ENCODE results near the gene SYNGR2. TPM values are rescaled to one million over a fixed set of nuclear protein-coding genes. Genes with fewer than 3 reads are reported as not detected.
"Not testable (repeated sequence)": the region's sequence is repeated elsewhere in the genome, so short reads cannot be mapped to it uniquely, and the experiment has no call there.

Gene SYNGR2
- total RNA-seq, 8 experiments from 2014 or later: 2.6 to 61.6 (median 8.2) TPM

GRCh38 chr17:78132767-78133178, 35.6 kb upstream of the SYNGR2 start:
- WGBS, 10 experiments: 40 to 82% (median 67%) methylated on average over 1 to 2 of the region's 9 CpGs; no CpG with 5 or more reads in 7 of the 10 experiments
- in situ Hi-C loops (cut with MboI; ENCODE audit: low pct_unique_long_range_greater_than_20kb in 2 of 9, low sequenced_read_pairs in 9 of 9, unreplicated experiment in 9 of 9): no loop called here
- Histone ChIP-seq H3K27ac (no peak overlapping the region), H3K4me3 (no peak overlapping the region), H3K4me1 (replicated peaks in 1 of 2) (peaks cover 4 to 6% of the 10 kb centered on the region in 2 donors)
- ATAC-seq (replicated peaks in 6 of 8): no peak

GRCh38 chr17:78133179-78133951, 35.0 kb upstream of the SYNGR2 start:
- 60 to 93% (median 85%) methylated on average over 1 to 5 of the region's 30 CpGs; no CpG with 5 or more reads in 6 of the 10 experiments for WGBS, 10 experiments
- ATAC-seq (replicated peaks in 6 of 8): no peak
- no peak overlapping the region for H3K27ac ChIP-seq
- no peak overlapping the region for H3K4me3 ChIP-seq
- H3K4me1 ChIP-seq (replicated peaks in 1 of 2): peaks cover 3 to 6% of the 10 kb centered on the region in 2 donors
- in situ Hi-C loops (cut with MboI; ENCODE audit: low pct_unique_long_range_greater_than_20kb in 2 of 9, low sequenced_read_pairs in 9 of 9, unreplicated experiment in 9 of 9): no loop called here

GRCh38 chr17:78133971-78134898, 34.1 kb upstream of the SYNGR2 start:
- H3K4me3 ChIP-seq: no peak overlapping the region
- H3K27ac ChIP-seq: no peak overlapping the region
- WGBS, 10 experiments: 3 to 100% (median 70%) methylated on average over 1 to 11 of the region's 39 CpGs; no CpG with 5 or more reads in 2 of the 10 experiments
- peaks cover 3% of the 10 kb centered on the region in 2 donors for H3K4me1 ChIP-seq (replicated peaks in 1 of 2)
- ATAC-seq (replicated peaks in 6 of 8): peak in 3 of 8 experiments; percentile 71 to 80 (median 75)
- in situ Hi-C loops (cut with MboI; ENCODE audit: low pct_unique_long_range_greater_than_20kb in 2 of 9, low sequenced_read_pairs in 9 of 9, unreplicated experiment in 9 of 9): no loop called here

GRCh38 chr17:78134899-78135385, 33.4 kb upstream of the SYNGR2 start:
- ATAC-seq (replicated peaks in 6 of 8): no peak
- Histone ChIP-seq H3K27ac (no peak overlapping the region), H3K4me1 (replicated peaks in 1 of 2) (peaks cover 3% of the 10 kb centered on the region in 2 donors), H3K4me3 (no peak overlapping the region)
- WGBS, 10 experiments: 26 to 86% (median 61%) methylated on average over 2 to 6 of the region's 9 CpGs; no CpG with 5 or more reads in 5 of the 10 experiments
- in situ Hi-C loops (cut with MboI; ENCODE audit: low pct_unique_long_range_greater_than_20kb in 2 of 9, low sequenced_read_pairs in 9 of 9, unreplicated experiment in 9 of 9): no loop called here

- no peak overlapping the region for H3K4me3 ChIP-seq
- ATAC-seq (replicated peaks in 6 of 8): no peak
- peaks cover 3 to 7% of the 10 kb centered on the region in 2 donors for H3K4me1 ChIP-seq (replicated peaks in 1 of 2)
- H3K27ac ChIP-seq: no peak overlapping the region
- in situ Hi-C loops (cut with MboI; ENCODE audit: low pct_unique_long_range_greater_than_20kb in 2 of 9, low sequenced_read_pairs in 9 of 9, unreplicated experiment in 9 of 9): no loop called here
- 79 to 100% (median 91%) methylated on average over 1 to 6 of the region's 9 CpGs; no CpG with 5 or more reads in 3 of the 10 experiments for WGBS, 10 experiments
Observed at GRCh38 chr17:78135858-78136500, 32.4 kb upstream of the SYNGR2 start.

- in situ Hi-C loops (cut with MboI; ENCODE audit: low pct_unique_long_range_greater_than_20kb in 2 of 9, low sequenced_read_pairs in 9 of 9, unreplicated experiment in 9 of 9): no loop called here
- 71 to 100% (median 87%) methylated on average over 1 to 9 of the region's 26 CpGs; no CpG with 5 or more reads in 6 of the 10 experiments for WGBS, 10 experiments
- Histone ChIP-seq H3K4me1 (replicated peaks in 1 of 2) (peaks cover 0 to 3% of the 10 kb centered on the region in 2 donors), H3K27ac (no peak overlapping the region), H3K4me3 (no peak overlapping the region)
- ATAC-seq (replicated peaks in 6 of 8): no peak
Observed at GRCh38 chr17:78137392-78138203, 30.8 kb upstream of the SYNGR2 start.

- Histone ChIP-seq H3K27ac (no peak overlapping the region), H3K4me1 (replicated peaks in 1 of 2) (peaks cover 0 to 3% of the 10 kb centered on the region in 2 donors), H3K4me3 (no peak overlapping the region)
- WGBS, 10 experiments: 80 to 100% (median 80%) methylated on average over 1 to 2 of the region's 17 CpGs; no CpG with 5 or more reads in 6 of the 10 experiments
- in situ Hi-C loops (cut with MboI; ENCODE audit: low pct_unique_long_range_greater_than_20kb in 2 of 9, low sequenced_read_pairs in 9 of 9, unreplicated experiment in 9 of 9): no loop called here
- ATAC-seq (replicated peaks in 6 of 8): no peak
Observed at GRCh38 chr17:78138204-78139060, 29.9 kb upstream of the SYNGR2 start.

- 80 to 94% (median 88%) methylated on average over 1 to 9 of the region's 12 CpGs; no CpG with 5 or more reads in 2 of the 10 experiments for WGBS, 10 experiments
- in situ Hi-C loops (cut with MboI; ENCODE audit: low pct_unique_long_range_greater_than_20kb in 2 of 9, low sequenced_read_pairs in 9 of 9, unreplicated experiment in 9 of 9); H3K4me3 ChIP-seq; H3K27ac ChIP-seq; ATAC-seq (replicated peaks in 6 of 8): not testable (repeated sequence)
- H3K4me1 ChIP-seq (replicated peaks in 1 of 2): peaks cover 9 to 15% of the 10 kb centered on the region in 2 donors
Observed at GRCh38 chr17:78139861-78140168, 28.6 kb upstream of the SYNGR2 start.

- no peak overlapping the region for H3K4me3 ChIP-seq
- no peak overlapping the region for H3K27ac ChIP-seq
- in situ Hi-C loops (cut with MboI; ENCODE audit: low pct_unique_long_range_greater_than_20kb in 2 of 9, low sequenced_read_pairs in 9 of 9, unreplicated experiment in 9 of 9): no loop called here
- ATAC-seq (replicated peaks in 6 of 8): peak; percentile 49 to 86 (median 80)
- peaks cover 15 to 21% of the 10 kb centered on the region in 2 donors for H3K4me1 ChIP-seq (replicated peaks in 1 of 2)
- 0 to 71% (median 43%) methylated on average over 1 to 7 of the region's 58 CpGs; no CpG with 5 or more reads in 4 of the 10 experiments for WGBS, 10 experiments
Observed at GRCh38 chr17:78140169-78141051, 28.0 kb upstream of the SYNGR2 start.

- Histone ChIP-seq H3K4me3 (no peak overlapping the region), H3K4me1 (replicated peaks in 1 of 2) (peaks cover 17 to 23% of the 10 kb centered on the region in 2 donors), H3K27ac (no peak overlapping the region)
- in situ Hi-C loops (cut with MboI; ENCODE audit: low pct_unique_long_range_greater_than_20kb in 2 of 9, low sequenced_read_pairs in 9 of 9, unreplicated experiment in 9 of 9): no loop called here
- 56 to 100% (median 88%) methylated on average over 1 to 14 of the region's 20 CpGs; no CpG with 5 or more reads in 4 of the 10 experiments for WGBS, 10 experiments
- ATAC-seq (replicated peaks in 6 of 8): no peak
Observed at GRCh38 chr17:78141437-78142118, 26.8 kb upstream of the SYNGR2 start.
